Transverse colon (tissue), 3 donors: ENCODE results near the gene AHCY.

Source experiments
- POLR2A ChIP-seq: fragments of 450-650 bp; IDR thresholded peaks from one replicate; pipeline ENCODE4 v1.6.1; 2016; ENCODE audit warnings: antibody characterized with exemption, mild to moderate bottlenecking, moderate library complexity
- TF ChIP-seq, protein P1 (sequence below), 5 experiments: fragments of 200-600 bp in 3 of 5; fragments of 450-650 bp in 2 of 5; sonication (generic) in 3 of 5; IDR thresholded peaks; 1 replicate in 2 of 5; 2 replicates in 3 of 5; pipeline ENCODE4 v1.5.1; 2016 to 2017; ENCODE audit warnings: antibody characterized with exemption in 5 of 5, inconsistent platforms in 3 of 5, mild to moderate bottlenecking in 2 of 5, moderate library complexity in 1 of 5

DNA sequence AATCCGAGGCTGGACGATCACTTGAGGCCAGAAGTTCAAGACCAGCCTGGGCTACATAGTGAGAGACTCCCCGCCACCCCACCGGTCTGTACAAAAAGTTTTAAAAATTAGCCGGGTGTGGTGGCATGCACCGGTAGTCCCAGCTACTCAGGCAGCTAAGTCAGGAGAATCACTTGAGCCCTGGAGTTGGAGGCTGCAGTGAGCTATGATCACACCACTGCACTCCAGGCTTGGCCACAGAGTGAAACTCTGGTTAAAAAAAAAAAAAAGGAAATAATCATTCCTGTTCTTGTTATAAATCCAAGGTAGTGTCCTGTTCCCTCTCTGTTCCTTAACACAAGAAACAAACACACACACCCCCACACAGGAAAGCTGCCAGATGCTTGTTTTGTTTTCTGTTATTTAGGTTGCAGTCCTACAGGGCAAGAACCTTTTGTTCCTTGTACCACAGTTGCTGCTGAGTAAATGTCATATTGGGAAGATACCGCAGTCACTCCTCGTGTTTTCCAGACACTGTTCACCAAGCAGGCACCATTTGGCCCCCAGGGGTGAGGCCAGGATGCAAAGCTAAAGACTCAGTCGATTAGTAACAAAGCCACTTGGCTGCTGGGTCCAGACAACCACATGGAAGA, 33.0 kb downstream of the AHCY start:
- TF ChIP-seq, protein P1, sequence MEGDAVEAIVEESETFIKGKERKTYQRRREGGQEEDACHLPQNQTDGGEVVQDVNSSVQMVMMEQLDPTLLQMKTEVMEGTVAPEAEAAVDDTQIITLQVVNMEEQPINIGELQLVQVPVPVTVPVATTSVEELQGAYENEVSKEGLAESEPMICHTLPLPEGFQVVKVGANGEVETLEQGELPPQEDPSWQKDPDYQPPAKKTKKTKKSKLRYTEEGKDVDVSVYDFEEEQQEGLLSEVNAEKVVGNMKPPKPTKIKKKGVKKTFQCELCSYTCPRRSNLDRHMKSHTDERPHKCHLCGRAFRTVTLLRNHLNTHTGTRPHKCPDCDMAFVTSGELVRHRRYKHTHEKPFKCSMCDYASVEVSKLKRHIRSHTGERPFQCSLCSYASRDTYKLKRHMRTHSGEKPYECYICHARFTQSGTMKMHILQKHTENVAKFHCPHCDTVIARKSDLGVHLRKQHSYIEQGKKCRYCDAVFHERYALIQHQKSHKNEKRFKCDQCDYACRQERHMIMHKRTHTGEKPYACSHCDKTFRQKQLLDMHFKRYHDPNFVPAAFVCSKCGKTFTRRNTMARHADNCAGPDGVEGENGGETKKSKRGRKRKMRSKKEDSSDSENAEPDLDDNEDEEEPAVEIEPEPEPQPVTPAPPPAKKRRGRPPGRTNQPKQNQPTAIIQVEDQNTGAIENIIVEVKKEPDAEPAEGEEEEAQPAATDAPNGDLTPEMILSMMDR (IDR thresholded peaks at IDR 0.05) = no peak
- TF ChIP-seq POLR2A = no peak
